Measurements from ENCODE around the gene ARMH4. TPM values are rescaled to one million over a fixed set of nuclear protein-coding genes. Genes with fewer than 3 reads are reported as not detected.
A peak's percentile ranks its signal among the peaks of the same experiment; 100 is the strongest.

Gene ARMH4
- total RNA-seq, 4 donors from 2014 or later = 4.6 to 11.8 (median 6.8) TPM

GRCh38 chr14:57960946-57961785, 190.8 kb downstream of the ARMH4 start:
- no peak for ATAC-seq
- no peaks in the 10 kb centered on the region for H3K36me3 ChIP-seq
- no peaks in the 10 kb centered on the region for H3K27me3 ChIP-seq
- peak overlapping the region in 2 of 4 donors; percentile 34 to 63 for H3K27ac ChIP-seq
- H3K4me3 ChIP-seq = no peak overlapping the region
- TF ChIP-seq POLR2A (IDR thresholded peaks at IDR 0.05) (no peak), EP300 (IDR thresholded peaks at IDR 0.05) (no peak), POLR2AphosphoS5 (IDR thresholded peaks at IDR 0.05) (no peak), CTCF (IDR thresholded peaks at IDR 0.05) (no peak)
- 74 to 76% methylated on average over 6 to 9 of the region's 16 CpGs for whole genome bisulfite sequencing, 2 donors (ENCODE audit: low coverage in 1 of 2)
- no peaks in the 10 kb centered on the region for H3K9me3 ChIP-seq
- H3K4me1 ChIP-seq = peaks cover 0 to 34% (median 7%) of the 10 kb centered on the region in 3 donors

GRCh38 chr14:57957441-57957840, 194.6 kb downstream of the ARMH4 start:
- Histone ChIP-seq H3K4me3 (no peak overlapping the region), H3K27ac (no peak overlapping the region), H3K4me1 (peaks cover 0 to 17% (median under 1%) of the 10 kb centered on the region in 3 donors), H3K9me3 (peaks cover 0 to 5% (median 0%) of the 10 kb centered on the region in 3 donors), H3K36me3 (no peaks in the 10 kb centered on the region), H3K27me3 (no peaks in the 10 kb centered on the region)
- WGBS, 2 donors (ENCODE audit: low coverage in 1 of 2) = 67 to 84% methylated on average over 1 to 2 of the region's 2 CpGs
- no peak for TF ChIP-seq CTCF (IDR thresholded peaks at IDR 0.05)
- TF ChIP-seq POLR2A (IDR thresholded peaks at IDR 0.05) = no peak
- no peak for TF ChIP-seq EP300 (IDR thresholded peaks at IDR 0.05)
- ATAC-seq = no peak

Small RNA genes within 50 kb of the gene (small RNA-seq; reads per million reads assigned to genes)
- gene RN7SL598P = 0 to 0.13 (median 0) reads per million in 4 donors

Other genes starting within 250 kb of the ARMH4 start
- gene ACTR10, start 47.9 kb upstream of the ARMH4 start, total RNA-seq = 100 to 1,000 TPM in 1 of 4 donors, 10 to 100 TPM in 3; 45.1 to 149 (median 87.9) TPM
- 100 to 1,000 TPM in 2 of 4 donors, 10 to 100 TPM in 2; 88.4 to 106 (median 96.7) TPM for gene PSMA3, start 92.6 kb upstream of the ARMH4 start, total RNA-seq
- 10 to 100 TPM; 12.8 to 31.1 (median 18.8) TPM for gene ARID4A, start 146.3 kb upstream of the ARMH4 start, total RNA-seq
- gene TOMM20L, start 243.7 kb upstream of the ARMH4 start, total RNA-seq = not detected

Data from gastroesophageal sphincter (tissue), 4 donors.